SK-N-MC (cell line): Measurements from ENCODE around the gene ZCCHC24.

Source experiments
- EZH2 ChIP-seq: fragments of 200-600 bp; sonication (generic); IDR thresholded peaks from one replicate; pipeline ENCODE4 v1.6.1; 2017; ENCODE audit warnings: antibody characterized with exemption
- POLR2AphosphoS5 ChIP-seq: IDR thresholded peaks from 2 replicates; pipeline ENCODE4 v1.6.1; 2012; ENCODE audit warnings: mild to moderate bottlenecking, low read depth, low read length, borderline replicate concordance

DNA sequence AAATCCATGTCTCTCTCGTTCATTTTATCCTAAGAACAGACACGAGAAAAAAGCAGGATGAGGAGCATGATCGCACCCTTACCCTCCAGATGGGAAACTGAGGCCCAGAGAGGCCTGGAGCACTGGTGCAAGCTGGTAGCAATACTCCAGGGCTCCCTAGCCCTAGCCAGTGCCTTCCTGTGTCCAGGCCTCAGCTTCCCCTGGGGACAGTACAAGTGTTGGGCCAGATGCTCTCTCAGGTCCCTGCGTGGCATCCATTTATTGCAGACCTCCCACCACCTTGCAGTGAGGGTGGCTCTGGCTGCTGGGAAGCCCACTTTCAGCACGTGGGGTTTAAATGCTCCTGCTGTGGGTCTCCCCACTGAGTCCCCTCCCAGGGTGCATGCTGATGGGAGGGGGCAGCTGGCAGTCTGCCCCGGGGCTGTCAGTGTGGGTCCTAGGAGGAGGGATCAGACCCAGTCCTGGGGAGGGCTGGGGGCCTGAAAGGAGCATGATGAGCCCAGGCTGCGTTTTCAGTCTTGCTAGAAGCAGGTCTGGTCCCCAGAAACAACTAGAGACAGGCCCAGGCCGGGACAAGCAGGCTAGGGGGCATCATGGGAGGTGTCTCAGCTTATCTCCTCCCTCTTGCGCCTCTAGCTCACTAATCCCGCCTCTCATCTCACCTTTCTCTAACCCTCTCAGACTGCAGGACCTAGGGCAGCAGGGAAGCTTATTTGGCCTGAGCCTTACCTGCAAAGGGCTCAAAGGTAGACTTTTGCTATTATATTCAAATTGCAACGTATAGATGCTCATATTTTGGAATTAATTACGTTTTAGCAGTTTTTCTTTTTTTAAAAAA lies 98.8 kb downstream of the ZCCHC24 start:
- TF ChIP-seq POLR2AphosphoS5 (no peak), EZH2 (no peak)
